Measurements from ENCODE around the gene RNF31. TPM values are rescaled to one million over a fixed set of nuclear protein-coding genes. Genes with fewer than 3 reads are reported as not detected.
A peak's percentile ranks its signal among the peaks of the same experiment; 100 is the strongest.

The RNF31 gene
- total and polyA plus RNA-seq, 2 of the 13 experiments (the other 11 are each of a cell fraction or from before 2014, with no cell fraction given) = 48.2 to 86.8 TPM

GRCh38 chr14:24146453-24146977, 783 bp upstream of the RNF31 start, which contains the start of gene PSME2 (continued):
- TF ChIP-seq CBFB (CRISPR knock-in tag; IDR thresholded peaks at IDR 0.05) (peak; percentile 52), REST (IDR thresholded peaks at IDR 0.05; ENCODE audit: borderline replicate concordance in 1 of 2, low read depth in 1 of 2, low read length in 2 of 2) (0 out of 4 replicates have a peak, but pooled peaks of 1 of the 2 experiments have one; percentile 7), ZNF251 (CRISPR knock-in tag; IDR thresholded peaks at IDR 0.05) (no peak), LCORL (IDR thresholded peaks at IDR 0.05) (no peak), LCORL (CRISPR knock-in tag; IDR thresholded peaks at IDR 0.05) (no peak), FOXK1 (CRISPR knock-in tag; IDR thresholded peaks at IDR 0.05; ENCODE audit: borderline replicate concordance, low read depth) (peak; percentile 67; the same call in 1 of the 2 replicates), JUN (CRISPR knock-in tag; IDR thresholded peaks at IDR 0.05) (no peak; the same call in 1 of the 2 replicates), KAT2B (IDR thresholded peaks at IDR 0.05; ENCODE audit: borderline replicate concordance, low read depth, low read length) (no peak), ZBTB38 (CRISPR knock-in tag; IDR thresholded peaks at IDR 0.05) (peak; percentile 74), TCF12 (IDR thresholded peaks at IDR 0.05) (no peak), TCF12 (CRISPR knock-in tag; IDR thresholded peaks at IDR 0.05) (0 out of 2 replicates have a peak, but pooled peaks have one; percentile 76), REL (CRISPR knock-in tag; conservative IDR thresholded peaks at IDR 0.05) (no peak), BRF2 (CRISPR knock-in tag; IDR thresholded peaks at IDR 0.05) (no peak; the same call in 1 of the 2 replicates), GABPB1 (CRISPR knock-in tag; IDR thresholded peaks at IDR 0.05) (no peak; the same call in 1 of the 2 replicates), GATAD2A (CRISPR knock-in tag; IDR thresholded peaks at IDR 0.05) (peak; percentile 59; the same call in 1 of the 2 replicates), HIVEP1 (CRISPR knock-in tag; IDR thresholded peaks at IDR 0.05) (peak; percentile 87), POLR2A (IDR thresholded peaks at IDR 0.05; ENCODE audit: insufficient read depth in 1 of 2, low read depth in 2 of 2, low read length in 2 of 2) (peak in 1 of 2 experiments; percentile 76; a peak in 2 of 4 replicates), RFX3 (CRISPR knock-in tag; IDR thresholded peaks at IDR 0.05) (no peak), MLX (CRISPR knock-in tag; IDR thresholded peaks at IDR 0.05) (no peak), ZEB1 (IDR thresholded peaks at IDR 0.05; ENCODE audit: insufficient replicate concordance, low read depth) (no peak), ATF7-NPFF (CRISPR knock-in tag; IDR thresholded peaks at IDR 0.05; ENCODE audit: low read depth) (0 out of 2 replicates have a peak, but pooled peaks have one; percentile 91), POLR2AphosphoS5 (IDR thresholded peaks at IDR 0.05; ENCODE audit: low read depth, low read length) (peak; percentile 97), CEBPB (IDR thresholded peaks at IDR 0.05; ENCODE audit: borderline replicate concordance, low read depth, low read length) (no peak), ZBTB1 (CRISPR knock-in tag; IDR thresholded peaks at IDR 0.05; ENCODE audit: borderline replicate concordance) (peak; percentile 65; the same call in 1 of the 2 replicates), YEATS2 (CRISPR knock-in tag; IDR thresholded peaks at IDR 0.05; ENCODE audit: borderline replicate concordance) (peak; percentile 9; the same call in 1 of the 2 replicates), PITX1 (CRISPR knock-in tag; IDR thresholded peaks at IDR 0.05) (0 out of 2 replicates have a peak, but pooled peaks have one; percentile 61), MTERF4 (CRISPR knock-in tag; IDR thresholded peaks at IDR 0.05) (no peak)

Measured in HepG2 (cell line).